ENCODE results near the gene PLAC1.

- no peak for TF ChIP-seq CTCF (IDR thresholded peaks at IDR 0.05)
- TF ChIP-seq POLR2A (IDR thresholded peaks at IDR 0.05): no peak
- no peak for TF ChIP-seq POLR2AphosphoS5 (IDR thresholded peaks at IDR 0.05)
- no peak for TF ChIP-seq EP300 (IDR thresholded peaks at IDR 0.05)
Measured at GRCh38 chrX:134591502-134591901, 66.8 kb downstream of the PLAC1 start.
